Spleen (tissue), 11 donors: ENCODE data around the gene IZUMO2. TPM values are rescaled to one million over a fixed set of nuclear protein-coding genes. Genes with fewer than 3 reads are reported as not detected.

ENCODE experiments used
- DNase-seq: peaks from one replicate; pipeline ENCODE4 v3.0.0-alpha.2; 2020
- H3K27ac ChIP-seq, 8 donors: fragments of 200-600 bp; sonication (generic) in 7 of 8; 1 replicate in 4 of 8; 2 replicates in 4 of 8; pipeline versions ENCODE4 v1.5.0 to v1.8.0; 2016 to 2021; ENCODE audit warnings: inconsistent platforms in 4 of 8, mild to moderate bottlenecking in 4 of 8, moderate library complexity in 1 of 8
- H3K27me3 ChIP-seq, 7 donors: fragments of 200-600 bp; sonication (generic) in 6 of 7; replicated peaks in 1 of 7; 1 replicate in 4 of 7; 2 replicates in 3 of 7; pipeline versions ENCODE4 v1.5.0 to v1.8.0; 2016 to 2021; ENCODE audit warnings: inconsistent platforms in 3 of 7, mild to moderate bottlenecking in 1 of 7
- H3K36me3 ChIP-seq, 6 donors: fragments of 200-600 bp; sonication (generic) in 5 of 6; 1 replicate in 4 of 6; 2 replicates in 2 of 6; pipeline versions ENCODE4 v1.5.0 to v1.8.0; 2016 to 2021; ENCODE audit warnings: inconsistent platforms in 2 of 6
- H3K4me1 ChIP-seq, 6 donors: fragments of 200-600 bp; sonication (generic) in 5 of 6; 1 replicate in 3 of 6; 2 replicates in 3 of 6; pipeline versions ENCODE4 v1.5.0 to v1.8.0; 2016 to 2021; ENCODE audit warnings: inconsistent platforms in 3 of 6
- H3K4me3 ChIP-seq, 8 donors: fragments of 200-600 bp; sonication (generic) in 7 of 8; 1 replicate in 4 of 8; 2 replicates in 4 of 8; pipeline versions ENCODE4 v1.5.0 to v1.8.0; 2016 to 2021; ENCODE audit warnings: inconsistent platforms in 4 of 8, mild to moderate bottlenecking in 4 of 8, moderate library complexity in 2 of 8
- H3K9me3 ChIP-seq, 8 donors: fragments of 200-600 bp; sonication (generic) in 7 of 8; 1 replicate in 4 of 8; 2 replicates in 4 of 8; pipeline versions ENCODE4 v1.5.0 to v1.8.0; 2016 to 2021; ENCODE audit warnings: inconsistent platforms in 4 of 8
- CTCF ChIP-seq, 11 experiments: fragments of 200-600 bp in 7 of 11; fragments of 450-650 bp in 4 of 11; sonication (generic) in 4 of 11; IDR thresholded peaks in 8 of 11; conservative IDR thresholded peaks in 3 of 11; 1 replicate in 7 of 11; 2 replicates in 4 of 11; pipeline versions ENCODE4 v1.4.0 to v1.8.0; 2016 to 2021; ENCODE audit warnings: antibody characterized with exemption in 11 of 11, inconsistent platforms in 4 of 11, mild to moderate bottlenecking in 1 of 11
- POLR2A ChIP-seq, 3 donors: fragments of 450-650 bp; IDR thresholded peaks; one replicate each; pipeline ENCODE4 v1.5.1; 2017; ENCODE audit warnings: antibody characterized with exemption in 3 of 3, mild to moderate bottlenecking in 1 of 3
- POLR2AphosphoS5 ChIP-seq, 3 donors: sonication (generic); formaldehyde crosslinking; IDR thresholded peaks; one replicate each; pipeline ENCODE4 v1.5.1; 2017; ENCODE audit warnings: antibody characterized with exemption in 3 of 3
- WGBS, 5 donors: extraction: QIAGEN DNeasy Blood & Tissue Kit in 3 of 5; methylation state at CpG; one replicate each; pipeline versions ENCODE4 v1.1.5 to v1.1.7; 2013 to 2018; 5-methylcytosine and 5-hydroxymethylcytosine counted together
- intact Hi-C: fragments of 100-400 bp; cut with DNase I; formaldehyde crosslinking; loops from one replicate; pipeline ENCODE4 v1.15.0; 2023; ENCODE audit warnings: low total_unique reads
- polyA plus RNA-seq, 3 donors: library from polyadenylated mRNA; stranded (reverse); fragments of 200-250 nt; gene quantifications; one replicate each; pipeline ENCODE4 v1.2.1, GENCODE V29; 2013
- total RNA-seq, 7 donors: library from RNA; depleted of rRNA in 3 of 7; stranded (reverse); fragments of >200 nt in 3 of 7; fragmentation: NEBNext Ultra II Directional in 4 of 7; extraction: Animal tissue kit (Norgen Biotek cat#: 25700) in 4 of 7; gene quantifications; one replicate each; pipeline versions ENCODE4 v1.1.0 to v1.2.1, GENCODE V29; 2016 to 2021
- donor health status: healthy with polysubstance abuse.
- donor health status: DM: no; HTN: no; CAD: no; lungs with moderate emphysema.
- donor health status: DM: no; HTN: no; CAD: no.
- donor health status: Bipolar disorder and iron deficiency.
- donor health status: healthy.
- donor health status: DM: no; HTN: no; CAD: no.
- donor health status: DM: yes; HTN: yes; CAD: no.

IZUMO2 gene
- total and polyA plus RNA-seq, 10 donors = not detected

- Histone ChIP-seq H3K4me1 (no peaks in the 10 kb centered on the region), H3K27ac (no peak overlapping the region), H3K4me3 (no peak overlapping the region), H3K27me3 (peaks cover 0 to 50% (median 0%) of the 10 kb centered on the region in 7 donors), H3K9me3 (peaks cover 0 to 18% (median 2%) of the 10 kb centered on the region in 8 donors), H3K36me3 (no peaks in the 10 kb centered on the region)
- intact Hi-C loops = no loop called here
- DNase-seq = no peak
- no peak for TF ChIP-seq POLR2A (IDR thresholded peaks at IDR 0.05)
- no peak for TF ChIP-seq POLR2AphosphoS5 (IDR thresholded peaks at IDR 0.05)
- no peak for TF ChIP-seq CTCF (IDR thresholded peaks at IDR 0.05 in 8 of 11, conservative IDR thresholded peaks at IDR 0.05 in 3 of 11)
- 53 to 76% (median 73%) methylated on average over 1 of the region's 1 CpG for WGBS, 5 donors
Measured at GRCh38 chr19:50178320-50178719, 15.2 kb upstream of the IZUMO2 start.

- no peak for DNase-seq
- intact Hi-C loops = no loop called here
- Histone ChIP-seq H3K27ac (no peak overlapping the region), H3K4me3 (no peak overlapping the region), H3K9me3 (peaks cover 0 to 18% (median 2%) of the 10 kb centered on the region in 8 donors), H3K36me3 (no peaks in the 10 kb centered on the region), H3K27me3 (peaks cover 0 to 45% (median 0%) of the 10 kb centered on the region in 7 donors), H3K4me1 (no peaks in the 10 kb centered on the region)
- WGBS, 5 donors = 82 to 93% (median 85%) methylated on average over 9 of the region's 9 CpGs
- TF ChIP-seq POLR2AphosphoS5 (IDR thresholded peaks at IDR 0.05) = no peak
- TF ChIP-seq CTCF (IDR thresholded peaks at IDR 0.05 in 8 of 11, conservative IDR thresholded peaks at IDR 0.05 in 3 of 11) = no peak
- TF ChIP-seq POLR2A (IDR thresholded peaks at IDR 0.05) = no peak
Measured at GRCh38 chr19:50176775-50177174, 13.7 kb upstream of the IZUMO2 start.

GRCh38 chr19:50175924-50176323 is 12.8 kb upstream of the IZUMO2 start:
- Histone ChIP-seq H3K4me3 (no peak overlapping the region), H3K36me3 (no peaks in the 10 kb centered on the region), H3K27ac (no peak overlapping the region), H3K9me3 (peaks cover 0 to 18% (median 2%) of the 10 kb centered on the region in 8 donors), H3K27me3 (peaks cover 0 to 36% (median 0%) of the 10 kb centered on the region in 7 donors), H3K4me1 (no peaks in the 10 kb centered on the region)
- 82 to 87% (median 84%) methylated on average over 10 of the region's 10 CpGs for WGBS, 5 donors
- no peak for TF ChIP-seq POLR2AphosphoS5 (IDR thresholded peaks at IDR 0.05)
- no peak for TF ChIP-seq CTCF (IDR thresholded peaks at IDR 0.05 in 8 of 11, conservative IDR thresholded peaks at IDR 0.05 in 3 of 11)
- TF ChIP-seq POLR2A (IDR thresholded peaks at IDR 0.05) = no peak
- intact Hi-C loops = no loop called here
- no peak for DNase-seq

- DNase-seq = no peak
- no peak for TF ChIP-seq POLR2AphosphoS5 (IDR thresholded peaks at IDR 0.05)
- TF ChIP-seq POLR2A (IDR thresholded peaks at IDR 0.05) = no peak
- no peak for TF ChIP-seq CTCF (IDR thresholded peaks at IDR 0.05 in 8 of 11, conservative IDR thresholded peaks at IDR 0.05 in 3 of 11)
- Histone ChIP-seq H3K9me3 (peaks cover 0 to 7% (median 2%) of the 10 kb centered on the region in 8 donors), H3K4me1 (no peaks in the 10 kb centered on the region), H3K36me3 (no peaks in the 10 kb centered on the region), H3K27me3 (peaks cover 0 to 21% (median 0%) of the 10 kb centered on the region in 7 donors), H3K4me3 (no peak overlapping the region), H3K27ac (no peak overlapping the region)
- WGBS, 5 donors = 53 to 66% (median 57%) methylated on average over 5 of the region's 5 CpGs
- intact Hi-C loops = no loop called here
Measured at GRCh38 chr19:50174100-50174793, 11.2 kb upstream of the IZUMO2 start.
